ENCODE results near the gene KCNQ5. TPM values are rescaled to one million over a fixed set of nuclear protein-coding genes. Genes with fewer than 3 reads are reported as not detected.

Gene KCNQ5
- total RNA-seq, 1 experiment from 2014 or later: 2.0 TPM

DNA sequence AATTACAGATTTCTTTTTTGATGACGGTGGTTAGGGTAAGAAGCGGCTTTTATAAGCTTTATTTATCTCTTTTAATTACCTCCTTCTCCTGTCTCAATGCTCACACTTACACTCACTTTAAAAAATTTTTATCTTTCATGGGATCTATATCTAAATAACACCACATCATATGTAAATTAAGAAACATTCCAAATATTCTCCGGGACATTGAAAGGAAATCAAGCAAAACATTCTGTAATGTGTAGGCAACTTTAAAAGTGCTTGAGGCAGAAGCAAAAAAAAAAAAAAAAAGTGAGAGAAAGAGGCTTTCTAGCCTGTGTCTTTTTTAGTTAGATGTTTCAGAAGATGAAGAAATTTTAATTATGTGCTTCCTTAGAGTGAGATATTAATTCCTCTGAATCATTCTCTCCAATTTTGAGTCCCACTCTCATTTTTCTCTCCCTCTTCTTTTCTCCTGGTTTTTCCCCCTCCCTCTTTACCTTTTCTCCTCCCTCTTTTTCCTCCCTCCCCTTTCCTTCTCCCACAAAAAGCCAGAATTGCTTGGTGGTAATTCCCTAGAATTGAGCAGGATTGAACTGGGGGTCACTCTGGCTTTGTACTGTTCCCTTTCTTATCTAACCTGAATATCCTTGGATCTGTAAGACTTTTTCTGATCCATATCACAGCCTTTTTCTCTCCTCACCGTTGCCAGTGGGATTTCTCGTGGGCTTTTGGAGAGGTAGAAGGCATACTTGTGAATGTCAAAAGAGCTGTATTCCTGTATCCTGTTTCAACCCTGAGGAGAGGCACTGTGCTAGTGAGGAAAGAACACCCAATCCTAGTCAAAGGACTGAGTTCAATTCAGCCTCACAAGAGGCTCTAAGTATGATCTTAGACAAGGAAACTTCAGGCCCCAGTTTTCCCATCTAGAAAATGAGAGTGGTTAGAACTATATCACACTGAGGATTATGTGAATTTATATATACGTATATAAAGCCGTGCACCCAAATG, 30.4 kb downstream of the KCNQ5 start:
- peak; percentile 77 for ATAC-seq
- H3K4me3 Mint-ChIP-seq: no peak overlapping the region
- TF ChIP-seq, protein P1, sequence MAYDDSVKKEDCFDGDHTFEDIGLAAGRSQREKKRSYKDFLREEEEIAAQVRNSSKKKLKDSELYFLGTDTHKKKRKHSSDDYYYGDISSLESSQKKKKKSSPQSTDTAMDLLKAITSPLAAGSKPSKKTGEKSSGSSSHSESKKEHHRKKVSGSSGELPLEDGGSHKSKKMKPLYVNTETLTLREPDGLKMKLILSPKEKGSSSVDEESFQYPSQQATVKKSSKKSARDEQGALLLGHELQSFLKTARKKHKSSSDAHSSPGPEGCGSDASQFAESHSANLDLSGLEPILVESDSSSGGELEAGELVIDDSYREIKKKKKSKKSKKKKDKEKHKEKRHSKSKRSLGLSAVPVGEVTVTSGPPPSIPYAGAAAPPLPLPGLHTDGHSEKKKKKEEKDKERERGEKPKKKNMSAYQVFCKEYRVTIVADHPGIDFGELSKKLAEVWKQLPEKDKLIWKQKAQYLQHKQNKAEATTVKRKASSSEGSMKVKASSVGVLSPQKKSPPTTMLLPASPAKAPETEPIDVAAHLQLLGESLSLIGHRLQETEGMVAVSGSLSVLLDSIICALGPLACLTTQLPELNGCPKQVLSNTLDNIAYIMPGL (CRISPR knock-in tag; IDR thresholded peaks at IDR 0.05): no peak
- TF ChIP-seq KAT7 (CRISPR knock-in tag; IDR thresholded peaks at IDR 0.05; ENCODE audit: borderline replicate concordance): no peak
- TF ChIP-seq GABPB1 (CRISPR knock-in tag; IDR thresholded peaks at IDR 0.05): no peak
- TF ChIP-seq JUN (CRISPR knock-in tag; IDR thresholded peaks at IDR 0.05): no peak
- TF ChIP-seq TCF7 (CRISPR knock-in tag; IDR thresholded peaks at IDR 0.05; ENCODE audit: low read depth): no peak
- TF ChIP-seq, protein P2, sequence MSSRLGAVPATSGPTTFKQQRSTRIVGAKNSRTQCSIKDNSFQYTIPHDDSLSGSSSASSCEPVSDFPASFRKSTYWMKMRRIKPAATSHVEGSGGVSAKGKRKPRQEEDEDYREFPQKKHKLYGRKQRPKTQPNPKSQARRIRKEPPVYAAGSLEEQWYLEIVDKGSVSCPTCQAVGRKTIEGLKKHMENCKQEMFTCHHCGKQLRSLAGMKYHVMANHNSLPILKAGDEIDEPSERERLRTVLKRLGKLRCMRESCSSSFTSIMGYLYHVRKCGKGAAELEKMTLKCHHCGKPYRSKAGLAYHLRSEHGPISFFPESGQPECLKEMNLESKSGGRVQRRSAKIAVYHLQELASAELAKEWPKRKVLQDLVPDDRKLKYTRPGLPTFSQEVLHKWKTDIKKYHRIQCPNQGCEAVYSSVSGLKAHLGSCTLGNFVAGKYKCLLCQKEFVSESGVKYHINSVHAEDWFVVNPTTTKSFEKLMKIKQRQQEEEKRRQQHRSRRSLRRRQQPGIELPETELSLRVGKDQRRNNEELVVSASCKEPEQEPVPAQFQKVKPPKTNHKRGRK (CRISPR knock-in tag; IDR thresholded peaks at IDR 0.05; ENCODE audit: borderline replicate concordance): no peak
- no peaks in the 10 kb centered on the region for H3K27me3 Mint-ChIP-seq (ENCODE audit: low read depth)
- POLR2A ChIA-PET: interaction anchor here (0.5 to 0.7 kb wide), 2 partner anchors 12 to 673 kb away, joined by 3 read pairs; no protein-coding TSS in a partner anchor
- peaks cover 21% of the 10 kb centered on the region for H3K4me1 Mint-ChIP-seq
- no peak for DNase-seq (ENCODE audit: low spot score)
- no peaks in the 10 kb centered on the region for H3K9me3 Mint-ChIP-seq
- H3K27ac Mint-ChIP-seq: no peak overlapping the region
- no peaks in the 10 kb centered on the region for H3K36me3 Mint-ChIP-seq
- CTCF ChIA-PET: no interaction called here

DNA sequence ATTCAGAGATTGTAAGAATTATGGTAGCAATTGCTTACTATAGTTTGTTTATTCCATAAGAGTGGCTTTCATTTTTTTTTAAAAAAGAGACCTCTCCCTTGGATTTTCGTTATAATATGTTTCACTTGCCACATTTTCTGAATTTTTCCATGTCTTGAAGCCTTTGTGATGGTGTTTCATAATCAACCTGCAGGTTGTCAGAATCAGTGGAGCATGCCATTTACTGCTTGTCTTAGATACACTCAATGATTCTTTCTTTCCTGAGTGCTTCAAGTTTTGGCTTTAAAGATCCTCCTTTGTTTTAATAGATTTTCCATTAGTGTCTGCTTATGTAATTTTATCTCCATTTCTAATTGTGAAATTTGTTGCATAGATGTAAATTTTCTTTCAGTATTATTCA, 31.2 kb downstream of the KCNQ5 start:
- Mint-ChIP-seq H3K27me3 (ENCODE audit: low read depth) (no peaks in the 10 kb centered on the region), H3K36me3 (no peaks in the 10 kb centered on the region), H3K9me3 (no peaks in the 10 kb centered on the region), H3K4me3 (no peak overlapping the region), H3K27ac (no peak overlapping the region), H3K4me1 (peaks cover 21% of the 10 kb centered on the region)
- CTCF ChIA-PET: no interaction called here
- ATAC-seq (no peak), DNase-seq (ENCODE audit: low spot score) (no peak)
- POLR2A ChIA-PET: interaction anchor here (0.7 kb wide), 1 partner anchor 13 kb away, joined by 3 read pairs; no protein-coding TSS in a partner anchor
- TF ChIP-seq, protein P3, sequence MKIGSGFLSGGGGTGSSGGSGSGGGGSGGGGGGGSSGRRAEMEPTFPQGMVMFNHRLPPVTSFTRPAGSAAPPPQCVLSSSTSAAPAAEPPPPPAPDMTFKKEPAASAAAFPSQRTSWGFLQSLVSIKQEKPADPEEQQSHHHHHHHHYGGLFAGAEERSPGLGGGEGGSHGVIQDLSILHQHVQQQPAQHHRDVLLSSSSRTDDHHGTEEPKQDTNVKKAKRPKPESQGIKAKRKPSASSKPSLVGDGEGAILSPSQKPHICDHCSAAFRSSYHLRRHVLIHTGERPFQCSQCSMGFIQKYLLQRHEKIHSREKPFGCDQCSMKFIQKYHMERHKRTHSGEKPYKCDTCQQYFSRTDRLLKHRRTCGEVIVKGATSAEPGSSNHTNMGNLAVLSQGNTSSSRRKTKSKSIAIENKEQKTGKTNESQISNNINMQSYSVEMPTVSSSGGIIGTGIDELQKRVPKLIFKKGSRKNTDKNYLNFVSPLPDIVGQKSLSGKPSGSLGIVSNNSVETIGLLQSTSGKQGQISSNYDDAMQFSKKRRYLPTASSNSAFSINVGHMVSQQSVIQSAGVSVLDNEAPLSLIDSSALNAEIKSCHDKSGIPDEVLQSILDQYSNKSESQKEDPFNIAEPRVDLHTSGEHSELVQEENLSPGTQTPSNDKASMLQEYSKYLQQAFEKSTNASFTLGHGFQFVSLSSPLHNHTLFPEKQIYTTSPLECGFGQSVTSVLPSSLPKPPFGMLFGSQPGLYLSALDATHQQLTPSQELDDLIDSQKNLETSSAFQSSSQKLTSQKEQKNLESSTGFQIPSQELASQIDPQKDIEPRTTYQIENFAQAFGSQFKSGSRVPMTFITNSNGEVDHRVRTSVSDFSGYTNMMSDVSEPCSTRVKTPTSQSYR (CRISPR knock-in tag; IDR thresholded peaks at IDR 0.05): no peak
- TF ChIP-seq, protein P4, sequence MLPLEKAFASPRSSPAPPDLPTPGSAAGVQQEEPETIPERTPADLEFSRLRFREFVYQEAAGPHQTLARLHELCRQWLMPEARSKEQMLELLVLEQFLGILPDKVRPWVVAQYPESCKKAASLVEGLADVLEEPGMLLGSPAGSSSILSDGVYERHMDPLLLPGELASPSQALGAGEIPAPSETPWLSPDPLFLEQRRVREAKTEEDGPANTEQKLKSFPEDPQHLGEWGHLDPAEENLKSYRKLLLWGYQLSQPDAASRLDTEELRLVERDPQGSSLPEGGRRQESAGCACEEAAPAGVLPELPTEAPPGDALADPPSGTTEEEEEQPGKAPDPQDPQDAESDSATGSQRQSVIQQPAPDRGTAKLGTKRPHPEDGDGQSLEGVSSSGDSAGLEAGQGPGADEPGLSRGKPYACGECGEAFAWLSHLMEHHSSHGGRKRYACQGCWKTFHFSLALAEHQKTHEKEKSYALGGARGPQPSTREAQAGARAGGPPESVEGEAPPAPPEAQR (CRISPR knock-in tag; IDR thresholded peaks at IDR 0.05): no peak
- TF ChIP-seq PRRX2 (CRISPR knock-in tag; IDR thresholded peaks at IDR 0.05): no peak
- no peak for TF ChIP-seq ESRRA (CRISPR knock-in tag; IDR thresholded peaks at IDR 0.05; ENCODE audit: borderline replicate concordance)
- TF ChIP-seq NFATC4 (CRISPR knock-in tag; IDR thresholded peaks at IDR 0.05): no peak
- TF ChIP-seq, protein P5, sequence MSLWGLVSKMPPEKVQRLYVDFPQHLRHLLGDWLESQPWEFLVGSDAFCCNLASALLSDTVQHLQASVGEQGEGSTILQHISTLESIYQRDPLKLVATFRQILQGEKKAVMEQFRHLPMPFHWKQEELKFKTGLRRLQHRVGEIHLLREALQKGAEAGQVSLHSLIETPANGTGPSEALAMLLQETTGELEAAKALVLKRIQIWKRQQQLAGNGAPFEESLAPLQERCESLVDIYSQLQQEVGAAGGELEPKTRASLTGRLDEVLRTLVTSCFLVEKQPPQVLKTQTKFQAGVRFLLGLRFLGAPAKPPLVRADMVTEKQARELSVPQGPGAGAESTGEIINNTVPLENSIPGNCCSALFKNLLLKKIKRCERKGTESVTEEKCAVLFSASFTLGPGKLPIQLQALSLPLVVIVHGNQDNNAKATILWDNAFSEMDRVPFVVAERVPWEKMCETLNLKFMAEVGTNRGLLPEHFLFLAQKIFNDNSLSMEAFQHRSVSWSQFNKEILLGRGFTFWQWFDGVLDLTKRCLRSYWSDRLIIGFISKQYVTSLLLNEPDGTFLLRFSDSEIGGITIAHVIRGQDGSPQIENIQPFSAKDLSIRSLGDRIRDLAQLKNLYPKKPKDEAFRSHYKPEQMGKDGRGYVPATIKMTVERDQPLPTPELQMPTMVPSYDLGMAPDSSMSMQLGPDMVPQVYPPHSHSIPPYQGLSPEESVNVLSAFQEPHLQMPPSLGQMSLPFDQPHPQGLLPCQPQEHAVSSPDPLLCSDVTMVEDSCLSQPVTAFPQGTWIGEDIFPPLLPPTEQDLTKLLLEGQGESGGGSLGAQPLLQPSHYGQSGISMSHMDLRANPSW (CRISPR knock-in tag; conservative IDR thresholded peaks at IDR 0.05; ENCODE audit: low read depth): no peak
- TF ChIP-seq TCF7 (CRISPR knock-in tag; IDR thresholded peaks at IDR 0.05; ENCODE audit: low read depth): no peak
- no peak for TF ChIP-seq FOXK1 (CRISPR knock-in tag; IDR thresholded peaks at IDR 0.05)
- no peak for TF ChIP-seq OVOL2 (CRISPR knock-in tag; IDR thresholded peaks at IDR 0.05; ENCODE audit: borderline replicate concordance)
- no peak for TF ChIP-seq RORB (CRISPR knock-in tag; IDR thresholded peaks at IDR 0.05)
- no peak for TF ChIP-seq SMAD3 (CRISPR knock-in tag; IDR thresholded peaks at IDR 0.05; ENCODE audit: borderline replicate concordance)
- no peak for TF ChIP-seq ZNF121 (CRISPR knock-in tag; IDR thresholded peaks at IDR 0.05)

All from WTC11 (cell line).